GM10847 (cell line): ENCODE results near the gene TRDN.

Source experiments
- POLR2A ChIP-seq: IDR thresholded peaks from 2 replicates; pipeline ENCODE4 v1.6.1; 2011; ENCODE audit not compliant: insufficient read length; ENCODE audit errors: extremely low read depth

The TRDN gene, protein sequence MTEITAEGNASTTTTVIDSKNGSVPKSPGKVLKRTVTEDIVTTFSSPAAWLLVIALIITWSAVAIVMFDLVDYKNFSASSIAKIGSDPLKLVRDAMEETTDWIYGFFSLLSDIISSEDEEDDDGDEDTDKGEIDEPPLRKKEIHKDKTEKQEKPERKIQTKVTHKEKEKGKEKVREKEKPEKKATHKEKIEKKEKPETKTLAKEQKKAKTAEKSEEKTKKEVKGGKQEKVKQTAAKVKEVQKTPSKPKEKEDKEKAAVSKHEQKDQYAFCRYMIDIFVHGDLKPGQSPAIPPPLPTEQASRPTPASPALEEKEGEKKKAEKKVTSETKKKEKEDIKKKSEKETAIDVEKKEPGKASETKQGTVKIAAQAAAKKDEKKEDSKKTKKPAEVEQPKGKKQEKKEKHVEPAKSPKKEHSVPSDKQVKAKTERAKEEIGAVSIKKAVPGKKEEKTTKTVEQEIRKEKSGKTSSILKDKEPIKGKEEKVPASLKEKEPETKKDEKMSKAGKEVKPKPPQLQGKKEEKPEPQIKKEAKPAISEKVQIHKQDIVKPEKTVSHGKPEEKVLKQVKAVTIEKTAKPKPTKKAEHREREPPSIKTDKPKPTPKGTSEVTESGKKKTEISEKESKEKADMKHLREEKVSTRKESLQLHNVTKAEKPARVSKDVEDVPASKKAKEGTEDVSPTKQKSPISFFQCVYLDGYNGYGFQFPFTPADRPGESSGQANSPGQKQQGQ

GRCh38 chr6:123636782-123637181 lies at the start of gene TRDN:
Gene TRDN, minus strand, starts transcription at chr6:123636950. Its CDS starts 175 bp downstream, at chr6:123636775.
- no peak for TF ChIP-seq POLR2A

GRCh38 chr6:123681957-123682462 lies 45.3 kb upstream of the TRDN start:
- no peak for TF ChIP-seq POLR2A

GRCh38 chr6:123677897-123678296 lies 41.1 kb upstream of the TRDN start:
- TF ChIP-seq POLR2A: no peak

GRCh38 chr6:123676793-123677192 lies 40.0 kb upstream of the TRDN start:
- no peak for TF ChIP-seq POLR2A

DNA sequence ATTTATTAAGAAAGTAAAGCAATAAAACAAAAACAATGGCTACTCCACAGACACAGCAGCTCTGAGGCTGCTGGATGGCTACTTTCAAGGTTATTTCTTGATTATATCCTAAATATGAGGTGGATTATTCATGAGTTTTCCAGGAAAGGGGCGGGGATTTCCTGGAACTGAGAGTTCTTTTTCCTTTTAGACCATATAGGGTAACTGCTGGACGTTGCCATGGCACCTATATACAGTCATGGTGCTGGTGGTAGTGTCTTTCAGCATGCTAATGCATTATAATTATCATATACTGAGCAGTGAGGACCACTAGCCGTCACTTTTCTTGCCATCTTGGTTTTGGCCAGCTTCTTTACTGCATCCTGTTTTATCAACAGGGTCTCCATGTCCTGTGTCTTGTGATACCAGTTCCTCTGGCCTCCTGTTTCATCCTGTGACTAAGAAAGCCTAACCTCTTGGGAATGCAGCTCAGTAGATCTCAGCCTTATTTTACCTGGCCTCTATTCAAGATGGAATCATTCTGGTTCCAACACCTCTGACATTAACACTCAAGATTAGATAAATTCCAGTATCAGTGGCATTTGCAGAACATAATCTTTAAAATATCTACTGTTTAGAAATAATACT lies 32.3 kb upstream of the TRDN start:
- no peak for TF ChIP-seq POLR2A

DNA sequence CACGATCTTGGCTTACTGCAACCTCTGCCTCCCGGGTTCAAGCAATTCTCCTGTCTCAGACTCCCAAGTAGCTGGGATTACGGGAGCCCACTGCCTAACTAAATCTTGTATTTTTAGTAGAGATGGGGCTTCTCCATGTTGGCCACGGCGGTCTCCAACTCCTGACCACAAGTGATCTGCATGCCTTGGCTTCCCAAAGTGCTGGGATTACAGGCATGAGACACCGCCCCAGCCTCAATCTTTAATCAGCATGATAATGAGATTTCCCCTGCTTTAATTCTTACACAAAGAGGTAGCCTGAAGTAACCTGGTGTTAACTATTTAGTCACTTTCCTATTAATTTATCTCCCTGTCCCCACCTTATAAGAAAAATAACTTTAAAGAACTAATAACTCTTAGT lies 31.3 kb upstream of the TRDN start:
- no peak for TF ChIP-seq POLR2A

DNA sequence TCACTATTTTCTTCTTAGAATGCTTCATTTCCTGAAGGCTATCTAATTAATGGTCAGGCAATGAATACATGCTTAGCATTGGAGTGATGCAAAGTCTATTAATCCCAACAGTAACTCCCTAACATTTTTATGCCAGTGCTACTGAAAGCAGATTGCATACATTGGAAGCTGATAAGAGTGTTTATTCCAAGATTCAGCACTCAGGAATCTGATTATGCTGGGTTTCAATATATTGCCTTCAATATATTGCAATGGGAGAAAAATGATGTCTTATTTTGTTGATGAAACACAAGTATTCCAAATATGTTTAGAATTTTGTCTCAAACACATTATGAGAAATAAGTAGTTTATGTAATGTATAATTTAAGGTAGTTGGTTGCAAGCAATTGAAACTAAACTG lies 26.7 kb upstream of the TRDN start:
- TF ChIP-seq POLR2A: no peak

- no peak for TF ChIP-seq POLR2A
Observed at GRCh38 chr6:123662757-123663156, 26.0 kb upstream of the TRDN start.

- TF ChIP-seq POLR2A: no peak
Observed at GRCh38 chr6:123661105-123661891, 24.5 kb upstream of the TRDN start.

GRCh38 chr6:123659960-123660748 lies 23.4 kb upstream of the TRDN start:
- TF ChIP-seq POLR2A: no peak

- no peak for TF ChIP-seq POLR2A
Observed at GRCh38 chr6:123658848-123659247, 22.1 kb upstream of the TRDN start.

- TF ChIP-seq POLR2A: no peak
Observed at GRCh38 chr6:123655521-123656306, 19.0 kb upstream of the TRDN start.

GRCh38 chr6:123648723-123649122 lies 12.0 kb upstream of the TRDN start:
- no peak for TF ChIP-seq POLR2A
